Endothelial cell of hepatic sinusoid (primary cell): ENCODE measurements around the gene PRDX6.
"Not testable (repeated sequence)": the region's sequence is repeated elsewhere in the genome, so short reads cannot be mapped to it uniquely, and the experiment has no call there.

Experiments used
- in situ Hi-C: cut with HindIII; loops from 2 replicates; pipeline ENCODE4 v1.10.0; 2017; ENCODE audit warnings: low sequenced_read_pairs

The PRDX6 gene

GRCh38 chr1:173467426-173467825 is 9.7 kb upstream of the PRDX6 start:
- in situ Hi-C loops, result no loop called here

DNA sequence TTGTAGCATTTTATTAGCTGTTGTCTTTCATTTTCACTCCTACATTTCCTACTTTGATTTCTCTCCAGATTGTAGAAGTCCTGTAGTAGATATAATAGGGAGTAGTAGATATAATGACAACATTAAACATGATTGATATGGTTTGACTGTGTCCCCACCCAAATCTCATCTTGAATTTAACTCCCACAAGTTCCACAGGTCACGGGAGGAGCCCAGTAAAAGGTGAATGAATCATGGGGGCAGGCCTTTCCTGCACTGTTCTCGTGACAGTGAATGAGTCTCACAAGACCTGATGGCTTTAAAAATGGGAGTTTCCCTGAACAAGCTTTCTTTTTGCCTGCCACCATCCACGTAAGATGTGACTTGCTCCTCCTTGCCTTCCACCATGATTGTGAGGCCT is 7.5 kb upstream of the PRDX6 start:
- in situ Hi-C loops, result no loop called here

GRCh38 chr1:173470608-173471007 is 6.5 kb upstream of the PRDX6 start:
- in situ Hi-C loops, result no loop called here

DNA sequence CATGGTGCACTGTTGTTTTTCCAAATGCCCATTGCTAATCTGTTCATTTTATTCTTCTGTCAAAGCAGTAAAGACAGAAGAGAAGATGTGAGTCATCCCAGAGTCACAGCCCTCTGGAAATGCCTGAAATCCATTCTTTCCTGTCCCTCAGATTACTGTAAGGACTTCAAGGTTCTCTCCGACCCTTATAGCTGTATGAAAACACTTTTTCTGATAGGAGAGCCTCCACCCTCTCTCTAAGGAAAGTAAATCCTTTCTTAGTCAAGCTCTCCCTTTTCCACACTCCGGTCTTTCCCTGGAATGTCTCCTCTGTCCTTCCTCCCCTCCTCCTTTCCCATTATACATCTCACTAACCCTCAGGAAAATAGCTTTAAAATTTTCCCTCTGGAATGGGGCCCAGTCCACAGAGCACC is 3.5 kb upstream of the PRDX6 start:
- in situ Hi-C loops, result no loop called here

DNA sequence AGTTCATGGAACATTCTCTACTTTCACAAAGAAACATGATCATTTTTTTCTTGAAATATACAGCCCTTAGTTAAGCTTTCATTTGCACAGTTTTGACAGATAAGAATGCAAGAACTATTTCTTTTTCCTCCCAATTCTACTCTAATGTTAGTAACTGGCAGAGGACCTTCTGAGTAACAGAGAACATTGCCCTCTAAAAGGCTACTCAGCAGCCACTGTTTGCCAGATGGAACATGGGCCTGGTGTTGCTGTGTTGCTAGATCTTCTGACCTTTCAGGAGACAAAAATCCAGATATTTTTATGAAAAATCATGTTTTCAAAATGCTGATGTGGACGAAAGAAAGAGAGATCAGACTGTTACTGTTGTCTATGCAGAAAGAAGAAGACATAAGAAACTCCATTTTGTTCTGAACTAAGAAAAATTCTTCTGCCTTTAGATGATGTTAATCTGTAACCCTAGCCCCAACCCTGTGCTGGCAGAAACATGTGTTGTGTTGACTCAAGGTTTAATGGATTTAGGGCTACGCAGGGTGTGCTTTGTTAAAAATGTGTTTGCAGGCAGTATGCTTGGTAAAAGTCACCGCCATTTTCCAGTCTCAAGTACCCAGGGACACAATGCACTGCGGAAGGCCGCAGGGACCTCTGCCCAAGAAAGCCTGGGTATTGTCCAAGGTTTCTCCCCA is 2.9 kb upstream of the PRDX6 start:
- in situ Hi-C loops, result no loop called here

GRCh38 chr1:173474780-173475421 is 2.2 kb upstream of the PRDX6 start:
- in situ Hi-C loops, result not testable (repeated sequence)

- in situ Hi-C loops, result no loop called here
Measured at GRCh38 chr1:173475564-173476196, 1.5 kb upstream of the PRDX6 start.

GRCh38 chr1:173476197-173476664 is 904 bp upstream of the PRDX6 start:
- in situ Hi-C loops, result no loop called here

DNA sequence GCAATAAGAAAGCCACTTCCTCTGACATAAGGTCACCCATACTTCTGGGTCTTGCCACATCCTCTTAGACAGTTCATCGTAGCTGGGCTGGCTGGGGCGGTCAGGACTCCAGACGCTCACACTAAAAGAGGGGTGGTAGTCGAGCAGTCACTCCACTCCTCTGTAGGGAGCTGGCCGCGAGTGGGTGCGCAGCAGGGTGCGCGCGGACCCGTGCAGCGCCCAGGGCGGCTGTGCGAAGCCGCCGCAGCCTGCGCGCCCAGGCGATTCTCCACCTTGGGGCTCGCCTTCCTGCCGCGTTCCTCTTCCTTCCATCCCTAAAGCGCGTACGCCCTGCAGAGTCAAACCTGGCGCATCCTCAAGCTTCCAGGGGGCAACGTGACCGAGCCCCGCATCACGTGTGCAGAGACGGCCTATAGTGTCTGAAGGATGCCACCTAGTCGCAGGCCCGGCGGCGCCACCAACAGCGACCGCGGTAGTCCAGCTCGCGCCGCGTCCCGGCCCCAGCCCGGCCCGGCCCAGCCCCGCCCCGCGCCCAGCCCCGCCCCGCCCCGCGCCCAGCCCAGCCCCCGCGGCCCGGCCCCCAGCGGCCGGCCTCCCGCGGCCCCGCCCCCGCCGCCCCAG is 360 bp upstream of the PRDX6 start:
- in situ Hi-C loops, result no loop called here

DNA sequence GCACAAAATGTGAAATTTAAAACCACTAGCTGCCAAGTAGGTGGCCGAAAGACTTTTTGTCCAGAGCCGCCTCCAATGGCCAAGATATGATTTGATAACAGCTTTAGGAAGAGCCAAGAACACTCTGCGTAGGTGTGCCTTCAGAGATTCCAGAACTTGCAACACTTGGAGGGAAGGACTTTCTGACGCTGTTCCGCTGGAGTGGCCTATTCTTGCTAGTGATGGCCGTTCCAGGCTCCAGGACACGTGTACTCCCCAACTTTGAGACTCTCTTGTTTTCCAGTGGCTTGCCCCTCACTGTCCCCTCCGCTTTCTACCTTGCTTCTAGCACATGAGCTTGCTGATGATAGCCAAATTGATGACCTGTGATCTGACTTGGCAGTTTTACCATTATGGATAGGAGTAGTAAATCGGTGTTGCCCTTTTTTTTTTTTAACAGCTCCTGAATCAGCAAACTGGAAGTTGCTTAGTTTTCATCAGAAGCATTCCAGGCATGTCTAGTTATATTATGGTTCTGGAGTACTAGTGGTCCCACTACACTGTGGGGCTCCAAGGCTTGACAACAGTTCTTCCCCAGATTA is 1.0 kb downstream of the PRDX6 start:
- in situ Hi-C loops, result no loop called here

- in situ Hi-C loops, result no loop called here
Measured at GRCh38 chr1:173479649-173480048, 2.5 kb downstream of the PRDX6 start.

DNA sequence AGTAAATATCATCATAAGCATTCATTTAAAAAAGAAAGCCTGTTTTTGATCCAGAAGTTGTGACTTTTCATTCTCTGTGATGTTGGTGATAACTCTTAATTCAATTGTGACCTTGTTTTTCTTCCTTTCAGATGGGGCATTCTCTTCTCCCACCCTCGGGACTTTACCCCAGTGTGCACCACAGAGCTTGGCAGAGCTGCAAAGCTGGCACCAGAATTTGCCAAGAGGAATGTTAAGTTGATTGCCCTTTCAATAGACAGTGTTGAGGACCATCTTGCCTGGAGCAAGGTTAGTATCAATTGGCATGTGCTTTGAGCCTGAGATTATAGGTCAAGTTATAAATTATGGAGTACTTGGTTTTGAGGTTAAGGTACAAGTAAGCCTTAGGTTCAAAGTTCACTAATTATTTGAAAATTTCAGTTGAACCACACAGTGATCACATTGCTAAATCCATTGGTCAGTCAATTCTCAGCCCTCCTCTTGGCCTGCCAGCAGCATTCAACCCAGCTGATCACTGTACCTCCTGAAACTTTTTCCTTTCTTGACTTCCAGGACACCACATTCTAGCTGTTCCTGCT is 4.1 kb downstream of the PRDX6 start:
- in situ Hi-C loops, result no loop called here

GRCh38 chr1:173482683-173483082 is 5.5 kb downstream of the PRDX6 start:
- in situ Hi-C loops, result no loop called here

- in situ Hi-C loops, result no loop called here
Measured at GRCh38 chr1:173484276-173484675, 7.1 kb downstream of the PRDX6 start.

- in situ Hi-C loops, result no loop called here
Measured at GRCh38 chr1:173485401-173485800, 8.3 kb downstream of the PRDX6 start.

- in situ Hi-C loops, result no loop called here
Measured at GRCh38 chr1:173488001-173488400, 10.9 kb downstream of the PRDX6 start.

DNA sequence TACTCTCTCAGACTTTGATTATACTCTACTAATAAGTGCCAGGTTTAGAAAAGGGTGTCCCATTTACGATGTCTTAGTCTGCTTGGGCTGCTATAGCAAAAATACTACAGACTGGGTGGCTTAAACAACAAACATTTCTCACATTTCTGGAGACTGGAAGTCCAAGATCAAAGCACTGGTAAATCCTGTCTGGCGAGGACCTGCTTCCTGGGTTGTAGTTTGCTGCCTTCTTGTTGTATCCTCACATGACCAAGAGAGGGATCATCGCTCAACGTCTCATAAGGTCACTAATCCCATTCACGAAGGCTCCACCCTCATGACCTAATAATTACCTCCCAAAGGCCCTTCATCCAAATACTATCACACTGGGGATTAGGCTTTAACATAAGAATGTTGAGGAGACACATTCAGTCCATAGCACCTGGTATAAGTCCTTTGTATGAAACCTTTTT is 12.0 kb downstream of the PRDX6 start:
- in situ Hi-C loops, result no loop called here

GRCh38 chr1:173489929-173490328 is 12.8 kb downstream of the PRDX6 start:
- in situ Hi-C loops, result no loop called here

DNA sequence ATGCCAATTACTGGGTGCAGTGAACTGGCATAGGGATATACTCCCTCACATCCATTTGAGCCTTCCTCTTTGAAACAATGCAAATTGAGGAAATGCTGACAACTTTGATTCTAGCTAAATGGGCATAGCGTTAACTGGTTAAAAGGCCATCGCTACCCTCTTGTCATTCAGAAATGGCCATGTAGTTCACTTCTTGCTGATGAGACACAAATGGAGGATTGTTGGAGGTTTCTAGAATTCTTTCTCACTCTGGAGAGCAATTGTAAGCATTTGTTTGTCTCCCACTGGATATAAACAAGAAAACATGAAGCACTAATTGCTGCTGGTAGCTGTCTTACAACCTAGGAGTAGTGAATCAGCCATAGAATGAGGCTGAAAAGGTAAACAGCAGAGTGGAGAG is 14.4 kb downstream of the PRDX6 start:
- in situ Hi-C loops, result no loop called here

- in situ Hi-C loops, result not testable (repeated sequence)
Measured at GRCh38 chr1:173493125-173493524, 16.0 kb downstream of the PRDX6 start.
